CD4-positive, alpha-beta T cell treated with Interferon gamma for 1 hour (primary cell): ENCODE results near the gene CENPX.

Experiments
- DNase-seq: peaks from one replicate; pipeline ENCODE4 v3.0.0-alpha.2; 2020

CENPX gene

GRCh38 chr17:82009413-82009812 lies 13.3 kb downstream of the CENPX start:
- DNase-seq, result no peak

GRCh38 chr17:82008941-82009405 lies 13.7 kb downstream of the CENPX start:
- DNase-seq, result no peak

- no peak for DNase-seq
These were observed 14.3 kb downstream of the CENPX start for GRCh38 chr17:82008258-82008940.

- DNase-seq, result no peak
These were observed 15.0 kb downstream of the CENPX start for GRCh38 chr17:82007495-82008257.

- no peak for DNase-seq
These were observed 15.5 kb downstream of the CENPX start for GRCh38 chr17:82007228-82007494.

- no peak for DNase-seq
These were observed 16.0 kb downstream of the CENPX start for GRCh38 chr17:82006468-82007227.

GRCh38 chr17:82005701-82006348 lies 16.9 kb downstream of the CENPX start:
- no peak for DNase-seq

- no peak for DNase-seq
These were observed 17.9 kb downstream of the CENPX start for GRCh38 chr17:82004517-82005455.

GRCh38 chr17:82003411-82004381 lies 19.0 kb downstream of the CENPX start:
- no peak for DNase-seq

GRCh38 chr17:82001571-82002056 lies 21.1 kb downstream of the CENPX start:
- DNase-seq, result no peak

GRCh38 chr17:82000803-82001570 lies 21.7 kb downstream of the CENPX start:
- DNase-seq, result no peak

- DNase-seq, result no peak
These were observed 22.5 kb downstream of the CENPX start for GRCh38 chr17:81999976-82000802.

- DNase-seq, result no peak
These were observed 23.1 kb downstream of the CENPX start for GRCh38 chr17:81999587-81999975.

- no peak for DNase-seq
These were observed 23.8 kb downstream of the CENPX start for GRCh38 chr17:81998691-81999438.

- no peak for DNase-seq
These were observed 24.5 kb downstream of the CENPX start for GRCh38 chr17:81998212-81998611.

- no peak for DNase-seq
These were observed 25.8 kb downstream of the CENPX start for GRCh38 chr17:81996757-81997441.

- DNase-seq, result no peak
These were observed 26.4 kb downstream of the CENPX start for GRCh38 chr17:81996232-81996756.
